NT2/D1 (cell line): ENCODE measurements around the gene PLEKHM1.

Experiments
- DNase-seq: peaks from one replicate; pipeline ENCODE4 v3.0.0-alpha.2; 2011; ENCODE audit warnings: low read depth, low spot score
- H3K27me3 ChIP-seq: 2 replicates; pipeline ENCODE4 v1.6.0; 2011; ENCODE audit warnings: mild to moderate bottlenecking; ENCODE audit not compliant: insufficient read length, insufficient read depth
- H3K36me3 ChIP-seq: 2 replicates; pipeline ENCODE4 v1.6.1; 2011; ENCODE audit warnings: mild to moderate bottlenecking, low read length, mixed read lengths; ENCODE audit not compliant: insufficient read depth, insufficient read length
- H3K4me1 ChIP-seq: 2 replicates; pipeline ENCODE4 v1.5.1; 2011; ENCODE audit not compliant: insufficient read depth, insufficient read length
- H3K4me3 ChIP-seq: 2 replicates; pipeline ENCODE4 v1.5.1; 2011; ENCODE audit warnings: low read depth; ENCODE audit not compliant: insufficient read length
- H3K9ac ChIP-seq: 2 replicates; pipeline ENCODE4 v1.6.0; 2011; ENCODE audit warnings: low read depth; ENCODE audit not compliant: insufficient read length
- H3K9me3 ChIP-seq: 2 replicates; pipeline ENCODE4 v1.5.1; 2011; ENCODE audit warnings: mild to moderate bottlenecking, low read length; ENCODE audit not compliant: insufficient read depth
- SUZ12 ChIP-seq: IDR thresholded peaks from 2 replicates; pipeline ENCODE4 v1.6.1; 2011; ENCODE audit not compliant: insufficient read length, insufficient read depth; ENCODE audit errors: extremely low read depth
- YY1 ChIP-seq: IDR thresholded peaks from 2 replicates; pipeline ENCODE4 v1.6.1; 2011; ENCODE audit not compliant: insufficient read length, insufficient read depth
- ZNF274 ChIP-seq: IDR thresholded peaks from 2 replicates; pipeline ENCODE4 v1.6.1; 2011; ENCODE audit warnings: mild to moderate bottlenecking, low read depth, low read length

Gene PLEKHM1

DNA sequence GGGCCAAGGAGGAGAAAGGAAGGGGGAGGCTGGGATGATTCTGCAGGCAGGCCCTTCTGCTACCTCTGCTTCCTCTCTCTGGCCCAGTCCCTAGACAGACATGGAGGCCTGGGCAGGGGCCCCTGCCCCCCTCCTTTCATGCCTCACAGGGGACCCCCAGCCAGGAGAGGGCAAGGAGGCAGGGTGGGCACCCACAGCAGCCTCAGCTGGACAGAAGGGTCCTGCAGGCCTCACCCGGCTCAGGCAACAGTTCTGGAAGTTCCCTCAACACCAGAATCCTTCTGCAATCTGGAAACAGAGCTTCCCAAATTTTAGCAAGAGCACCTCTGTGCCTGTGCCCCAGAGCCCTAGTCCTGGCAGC is 66.6 kb downstream of the PLEKHM1 start:
- no peak overlapping the region for H3K4me3 ChIP-seq
- H3K9me3 ChIP-seq, result no peaks in the 10 kb centered on the region
- TF ChIP-seq ZNF274, result no peak
- TF ChIP-seq YY1, result no peak
- TF ChIP-seq SUZ12, result no peak
- H3K9ac ChIP-seq, result peak overlapping the region; percentile 46
- peaks cover 28% of the 10 kb centered on the region for H3K27me3 ChIP-seq
- DNase-seq, result no peak
- no peaks in the 10 kb centered on the region for H3K36me3 ChIP-seq
- H3K4me1 ChIP-seq, result peaks cover 9% of the 10 kb centered on the region

DNA sequence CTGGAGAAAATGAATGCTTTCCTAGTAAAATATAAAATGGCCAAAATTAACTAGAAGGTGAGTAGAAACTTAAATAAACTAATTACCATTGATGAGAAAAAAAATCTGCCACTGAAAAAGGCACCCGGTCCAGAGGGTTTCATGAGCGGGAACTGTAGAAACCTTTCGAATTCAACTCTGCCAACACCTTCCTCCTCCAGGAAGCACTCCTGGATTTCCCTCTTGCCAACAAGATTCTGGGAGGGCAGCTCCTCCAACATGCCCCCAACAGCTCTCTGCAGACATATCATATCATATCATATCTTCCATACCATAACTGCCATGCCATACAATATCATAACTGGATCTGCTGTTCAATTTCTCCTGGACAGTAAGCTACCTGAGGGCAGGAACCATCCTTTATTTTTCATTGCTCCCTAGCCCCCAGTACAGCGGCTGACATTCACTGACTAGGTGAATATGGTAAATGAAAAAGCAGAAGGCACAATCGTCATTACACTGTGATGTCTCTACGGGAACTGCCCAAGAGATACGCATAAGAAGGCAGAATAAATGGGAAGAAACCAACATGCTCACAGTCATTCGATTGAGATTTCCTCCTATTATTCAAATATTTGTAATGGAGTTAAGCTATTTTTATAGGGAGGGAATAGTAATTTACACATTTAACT is 67.1 kb downstream of the PLEKHM1 start:
- TF ChIP-seq YY1 (no peak), SUZ12 (no peak), ZNF274 (no peak)
- no peak for DNase-seq
- H3K4me3 ChIP-seq, result no peak overlapping the region

GRCh38 chr17:45414990-45415881 is 75.3 kb downstream of the PLEKHM1 start:
- no peak for DNase-seq
- Histone ChIP-seq H3K9ac (no peak overlapping the region), H3K27me3 (no peaks in the 10 kb centered on the region), H3K4me3 (no peak overlapping the region), H3K9me3 (no peaks in the 10 kb centered on the region), H3K36me3 (no peaks in the 10 kb centered on the region), H3K4me1 (peaks cover 28% of the 10 kb centered on the region)
- TF ChIP-seq ZNF274, result no peak
- TF ChIP-seq YY1, result no peak
- TF ChIP-seq SUZ12, result no peak

More for the DNA sequence above, 67.1 kb downstream of the PLEKHM1 start:
- peaks cover 23% of the 10 kb centered on the region for H3K27me3 ChIP-seq
- H3K9ac ChIP-seq, result no peak overlapping the region
- no peaks in the 10 kb centered on the region for H3K9me3 ChIP-seq
- H3K4me1 ChIP-seq, result peaks cover 14% of the 10 kb centered on the region
- no peaks in the 10 kb centered on the region for H3K36me3 ChIP-seq

- TF ChIP-seq YY1, result no peak
- no peak for TF ChIP-seq ZNF274
- no peak for TF ChIP-seq SUZ12
- Histone ChIP-seq H3K4me1 (peaks cover 38% of the 10 kb centered on the region), H3K27me3 (no peaks in the 10 kb centered on the region), H3K36me3 (no peaks in the 10 kb centered on the region), H3K9ac (no peak overlapping the region), H3K4me3 (no peak overlapping the region), H3K9me3 (no peaks in the 10 kb centered on the region)
- no peak for DNase-seq
Measured at GRCh38 chr17:45413498-45413923, 77.0 kb downstream of the PLEKHM1 start.

- no peaks in the 10 kb centered on the region for H3K9me3 ChIP-seq
- no peak for DNase-seq
- H3K4me3 ChIP-seq, result no peak overlapping the region
- TF ChIP-seq SUZ12, result no peak
- no peak for TF ChIP-seq YY1
- no peak for TF ChIP-seq ZNF274
- H3K27me3 ChIP-seq, result no peaks in the 10 kb centered on the region
- no peaks in the 10 kb centered on the region for H3K36me3 ChIP-seq
- H3K4me1 ChIP-seq, result peaks cover 44% of the 10 kb centered on the region
- no peak overlapping the region for H3K9ac ChIP-seq
Measured at GRCh38 chr17:45411348-45412105, 79.0 kb downstream of the PLEKHM1 start.

GRCh38 chr17:45410144-45411091 is 80.1 kb downstream of the PLEKHM1 start:
- Histone ChIP-seq H3K36me3 (no peaks in the 10 kb centered on the region), H3K4me1 (peaks cover 48% of the 10 kb centered on the region), H3K4me3 (no peak overlapping the region), H3K9me3 (no peaks in the 10 kb centered on the region), H3K27me3 (no peaks in the 10 kb centered on the region), H3K9ac (peak overlapping the region; percentile 42)
- no peak for DNase-seq
- no peak for TF ChIP-seq SUZ12
- TF ChIP-seq ZNF274, result no peak
- TF ChIP-seq YY1, result no peak
